ENCODE measurements around the gene SLC25A43. TPM values are rescaled to one million over a fixed set of nuclear protein-coding genes. Genes with fewer than 3 reads are reported as not detected.
"Not testable (repeated sequence)": the region's sequence is repeated elsewhere in the genome, so short reads cannot be mapped to it uniquely, and the experiment has no call there.

Gene SLC25A43
- polyA plus RNA-seq, 2 of the 4 experiments (the other 2 are of a cell fraction), result 27.4 to 31.2 TPM

GRCh38 chrX:119359618-119360382 is 39.3 kb upstream of the SLC25A43 start:
- DNase-seq (ENCODE audit: low read depth in 1 of 2, low spot score in 1 of 2) (no peak), FAIRE-seq (no peak), ATAC-seq (no peak)
- H3K4me2 ChIP-seq, result no peak overlapping the region
- H3K4me3 ChIP-seq, result no peak overlapping the region
- 70% methylated on average over 4 of the region's 4 CpGs for WGBS (ENCODE audit: missing lambda C conversion rate)
- H3K27ac ChIP-seq, result no peak overlapping the region
- ChIA-PET POLR2A (no interaction called here), CTCF (no interaction called here)
- no peaks in the 10 kb centered on the region for H3K9me3 ChIP-seq
- no peaks in the 10 kb centered on the region for H3K4me1 ChIP-seq
- TF ChIP-seq POLR2AphosphoS2 (conservative IDR thresholded peaks at IDR 0.05; ENCODE audit: low read length) (no peak), FOXS1 (CRISPR knock-in tag; IDR thresholded peaks at IDR 0.05) (no peak), FOSB (CRISPR knock-in tag; IDR thresholded peaks at IDR 0.05) (no peak), CHD4 (IDR thresholded peaks at IDR 0.05; ENCODE audit: borderline replicate concordance) (no peak), ZC3H11A (IDR thresholded peaks at IDR 0.05) (no peak), RNF2 (IDR thresholded peaks at IDR 0.05; ENCODE audit: borderline replicate concordance, low read depth) (no peak), ELK1 (IDR thresholded peaks at IDR 0.05; ENCODE audit: low read depth, low read length) (no peak), RARB (CRISPR knock-in tag; IDR thresholded peaks at IDR 0.05) (no peak), HEYL (CRISPR knock-in tag; IDR thresholded peaks at IDR 0.05) (no peak), RFX5 (IDR thresholded peaks at IDR 0.05) (no peak), POLR2A (IDR thresholded peaks at IDR 0.05; ENCODE audit: low read length) (no peak), MYC (IDR thresholded peaks at IDR 0.05; ENCODE audit: borderline replicate concordance, low read length) (no peak), JUN (IDR thresholded peaks at IDR 0.05) (no peak), JUNB (IDR thresholded peaks at IDR 0.05) (no peak), SREBF2 (IDR thresholded peaks at IDR 0.05) (no peak), PHF8 (IDR thresholded peaks at IDR 0.05; ENCODE audit: borderline replicate concordance, low read depth) (no peak)
- TF ChIP-seq, protein P1, sequence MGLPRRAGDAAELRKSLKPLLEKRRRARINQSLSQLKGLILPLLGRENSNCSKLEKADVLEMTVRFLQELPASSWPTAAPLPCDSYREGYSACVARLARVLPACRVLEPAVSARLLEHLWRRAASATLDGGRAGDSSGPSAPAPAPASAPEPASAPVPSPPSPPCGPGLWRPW (IDR thresholded peaks at IDR 0.05), result no peak
- TF ChIP-seq, protein P2, sequence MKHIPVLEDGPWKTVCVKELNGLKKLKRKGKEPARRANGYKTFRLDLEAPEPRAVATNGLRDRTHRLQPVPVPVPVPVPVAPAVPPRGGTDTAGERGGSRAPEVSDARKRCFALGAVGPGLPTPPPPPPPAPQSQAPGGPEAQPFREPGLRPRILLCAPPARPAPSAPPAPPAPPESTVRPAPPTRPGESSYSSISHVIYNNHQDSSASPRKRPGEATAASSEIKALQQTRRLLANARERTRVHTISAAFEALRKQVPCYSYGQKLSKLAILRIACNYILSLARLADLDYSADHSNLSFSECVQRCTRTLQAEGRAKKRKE (CRISPR knock-in tag; IDR thresholded peaks at IDR 0.05; ENCODE audit: low read depth), result no peak

DNA sequence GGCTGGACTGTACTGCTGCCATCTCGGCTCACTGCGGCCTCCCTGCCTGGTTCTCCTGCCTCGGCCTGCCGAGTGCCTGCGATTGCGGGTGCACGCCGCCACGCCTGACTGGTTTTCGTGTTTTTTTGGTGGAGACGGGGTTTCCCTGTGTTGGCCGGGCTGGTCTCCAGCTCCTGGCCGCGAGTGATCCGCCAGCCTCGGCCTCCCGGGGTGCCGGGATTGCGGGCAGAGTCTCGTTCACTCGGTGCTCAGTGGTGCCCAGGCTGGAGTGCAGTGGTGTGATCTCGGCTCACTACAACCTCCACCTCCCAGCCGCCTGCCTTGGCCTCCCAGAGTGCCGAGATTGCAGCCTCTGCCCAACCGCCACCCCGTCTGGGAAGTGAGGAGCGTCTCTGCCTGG is 37.7 kb upstream of the SLC25A43 start:
- H3K27ac ChIP-seq; DNase-seq (ENCODE audit: low read depth in 1 of 2, low spot score in 1 of 2); POLR2A ChIA-PET; ATAC-seq; H3K4me3 ChIP-seq; H3K9me3 ChIP-seq; H3K4me2 ChIP-seq; FAIRE-seq; H3K4me1 ChIP-seq; CTCF ChIA-PET: not testable (repeated sequence)
- no CpG with 5 or more reads among the region's 27 CpGs for WGBS (ENCODE audit: missing lambda C conversion rate)

GRCh38 chrX:119362074-119362473 is 37.1 kb upstream of the SLC25A43 start:
- no CpG with 5 or more reads among the region's 24 CpGs for WGBS (ENCODE audit: missing lambda C conversion rate)

DNA sequence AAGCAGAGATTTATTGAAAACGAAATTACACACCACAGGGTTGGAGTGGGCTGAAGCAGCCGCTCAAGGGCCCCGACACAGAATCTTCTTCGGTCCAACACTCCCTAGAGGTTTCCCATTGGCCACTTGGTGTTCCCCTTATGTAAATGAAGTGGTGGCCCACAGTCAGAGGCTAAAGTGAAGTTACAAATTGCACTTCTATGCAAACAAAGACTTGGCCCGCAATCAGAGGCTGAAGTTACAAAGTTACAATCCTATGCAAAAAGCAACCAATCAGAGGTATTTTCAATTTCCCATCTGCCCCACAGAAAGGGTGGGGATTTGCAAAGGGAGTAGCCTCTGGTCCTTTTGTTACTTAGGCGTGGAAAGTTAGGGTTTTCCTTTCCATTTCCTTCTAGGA is 35.7 kb upstream of the SLC25A43 start:
- H3K4me1 ChIP-seq, result no peaks in the 10 kb centered on the region
- WGBS (ENCODE audit: missing lambda C conversion rate), result 73% methylated on average over 5 of the region's 6 CpGs
- no peak overlapping the region for H3K27ac ChIP-seq
- 0 out of 2 replicates have a peak, but pooled peaks have one; percentile 39 for TF ChIP-seq RNF2 (IDR thresholded peaks at IDR 0.05; ENCODE audit: borderline replicate concordance, low read depth)
- TF ChIP-seq HOXA7 (CRISPR knock-in tag; IDR thresholded peaks at IDR 0.05), result no peak
- FAIRE-seq, result peak; percentile 88
- no peak for ATAC-seq
- no peak for DNase-seq (ENCODE audit: low read depth in 1 of 2, low spot score in 1 of 2)
- no peak overlapping the region for H3K4me3 ChIP-seq
- CTCF ChIA-PET, result no interaction called here
- H3K9me3 ChIP-seq, result no peaks in the 10 kb centered on the region
- no peak overlapping the region for H3K4me2 ChIP-seq
- POLR2A ChIA-PET, result no interaction called here

More at GRCh38 chrX:119362074-119362473, 37.1 kb upstream of the SLC25A43 start:
- ATAC-seq; H3K4me3 ChIP-seq; DNase-seq (ENCODE audit: low read depth in 1 of 2, low spot score in 1 of 2); FAIRE-seq; H3K9me3 ChIP-seq; CTCF ChIA-PET; H3K4me1 ChIP-seq; H3K4me2 ChIP-seq; H3K27ac ChIP-seq; POLR2A ChIA-PET: not testable (repeated sequence)

DNA sequence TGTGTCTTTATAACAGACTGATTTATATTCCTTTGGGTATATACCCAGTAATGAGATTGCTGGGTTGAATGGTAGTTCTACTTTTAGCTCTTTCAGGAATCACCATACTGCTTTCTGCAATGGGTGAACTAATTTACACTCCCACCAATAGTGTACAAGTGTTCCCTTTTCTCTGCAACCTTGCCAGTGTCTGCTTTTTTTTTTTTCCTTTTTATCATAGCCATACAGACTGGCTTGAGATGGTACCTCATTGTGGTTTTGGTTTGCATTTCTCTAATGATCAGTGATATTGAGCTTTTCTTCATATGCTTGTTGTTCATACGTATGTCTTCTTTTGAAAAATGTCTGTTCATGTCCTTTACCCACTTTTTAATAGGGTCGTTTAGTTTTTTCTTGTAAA is 27.3 kb upstream of the SLC25A43 start:
- ATAC-seq; DNase-seq (ENCODE audit: low read depth in 1 of 2, low spot score in 1 of 2); CTCF ChIA-PET; H3K9me3 ChIP-seq; H3K4me1 ChIP-seq; H3K4me2 ChIP-seq; POLR2A ChIA-PET; H3K4me3 ChIP-seq; H3K27ac ChIP-seq: not testable (repeated sequence)
- 47% methylated on average over 2 of the region's 2 CpGs for WGBS (ENCODE audit: missing lambda C conversion rate)
- FAIRE-seq, result peak; percentile 74
